Type B pancreatic cell (in vitro differentiated cells): ENCODE results near the gene CDC20. TPM values are rescaled to one million over a fixed set of nuclear protein-coding genes. Genes with fewer than 3 reads are reported as not detected.

Experiments used
- DNase-seq: peaks from one replicate; pipeline ENCODE4 v3.0.0; 2021; ENCODE audit warnings: mixed read lengths; ENCODE audit not compliant: unreplicated experiment; ENCODE audit errors: extremely low spot score
- H3K27ac Mint-ChIP-seq: 2 replicates; pipeline ENCODE4 v1.8.0; 2021; ENCODE audit warnings: mild to moderate bottlenecking, mixed read lengths
- H3K27me3 Mint-ChIP-seq: 2 replicates; pipeline ENCODE4 v1.8.0; 2021; ENCODE audit warnings: mixed read lengths
- H3K36me3 Mint-ChIP-seq: 2 replicates; pipeline ENCODE4 v1.8.0; 2021; ENCODE audit warnings: mixed read lengths
- H3K4me1 Mint-ChIP-seq: one replicate; pipeline ENCODE4 v1.8.0; 2021; ENCODE audit warnings: mixed read lengths; ENCODE audit not compliant: unreplicated experiment
- H3K4me3 Mint-ChIP-seq: 2 replicates; pipeline ENCODE4 v1.8.0; 2021; ENCODE audit warnings: mild to moderate bottlenecking, mixed read lengths
- H3K9me3 Mint-ChIP-seq: 2 replicates; pipeline ENCODE4 v1.8.0; 2021; ENCODE audit warnings: mixed read lengths
- total RNA-seq: library from RNA; stranded (reverse); gene quantifications from 2 replicates; pipeline ENCODE4 v1.2.1, GENCODE V29; 2021; ENCODE audit warnings: low replicate concordance
- TF ChIP-seq, protein P1 (sequence below): fragments of 200-600 bp; sonication (generic); conservative IDR thresholded peaks from 2 replicates; pipeline ENCODE4 v1.5.0; 2021; ENCODE audit warnings: antibody characterized with exemption, mild to moderate bottlenecking

The CDC20 gene
- total RNA-seq, 1 donor from 2014 or later = 114 TPM

DNA sequence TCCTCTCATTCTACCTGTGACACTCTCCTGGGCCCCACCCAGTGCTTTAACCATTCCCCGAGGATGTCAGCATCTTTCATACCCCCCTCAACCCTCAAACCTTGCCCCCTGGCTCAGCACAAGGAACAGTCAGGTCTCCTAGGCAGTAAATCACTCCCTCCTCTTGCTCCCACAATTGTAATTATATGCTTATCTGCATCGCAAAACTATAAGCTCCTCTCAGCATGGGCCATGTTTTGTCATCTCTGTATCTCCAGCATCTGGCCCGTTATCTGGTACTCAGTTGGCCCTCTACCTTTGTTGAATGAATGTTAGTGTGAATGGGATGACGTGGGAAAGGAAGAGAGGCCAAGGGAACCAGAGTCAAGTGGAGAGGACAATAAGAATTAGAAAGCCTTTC, 11.8 kb downstream of the CDC20 start:
- H3K9me3 Mint-ChIP-seq = no peaks in the 10 kb centered on the region
- TF ChIP-seq, protein P1, sequence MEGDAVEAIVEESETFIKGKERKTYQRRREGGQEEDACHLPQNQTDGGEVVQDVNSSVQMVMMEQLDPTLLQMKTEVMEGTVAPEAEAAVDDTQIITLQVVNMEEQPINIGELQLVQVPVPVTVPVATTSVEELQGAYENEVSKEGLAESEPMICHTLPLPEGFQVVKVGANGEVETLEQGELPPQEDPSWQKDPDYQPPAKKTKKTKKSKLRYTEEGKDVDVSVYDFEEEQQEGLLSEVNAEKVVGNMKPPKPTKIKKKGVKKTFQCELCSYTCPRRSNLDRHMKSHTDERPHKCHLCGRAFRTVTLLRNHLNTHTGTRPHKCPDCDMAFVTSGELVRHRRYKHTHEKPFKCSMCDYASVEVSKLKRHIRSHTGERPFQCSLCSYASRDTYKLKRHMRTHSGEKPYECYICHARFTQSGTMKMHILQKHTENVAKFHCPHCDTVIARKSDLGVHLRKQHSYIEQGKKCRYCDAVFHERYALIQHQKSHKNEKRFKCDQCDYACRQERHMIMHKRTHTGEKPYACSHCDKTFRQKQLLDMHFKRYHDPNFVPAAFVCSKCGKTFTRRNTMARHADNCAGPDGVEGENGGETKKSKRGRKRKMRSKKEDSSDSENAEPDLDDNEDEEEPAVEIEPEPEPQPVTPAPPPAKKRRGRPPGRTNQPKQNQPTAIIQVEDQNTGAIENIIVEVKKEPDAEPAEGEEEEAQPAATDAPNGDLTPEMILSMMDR = no peak
- peaks cover 16% of the 10 kb centered on the region for H3K4me1 Mint-ChIP-seq
- H3K4me3 Mint-ChIP-seq = peak overlapping the region; percentile 30
- DNase-seq = no peak
- no peaks in the 10 kb centered on the region for H3K27me3 Mint-ChIP-seq
- no peak overlapping the region for H3K27ac Mint-ChIP-seq
- peaks cover 7% of the 10 kb centered on the region for H3K36me3 Mint-ChIP-seq

DNA sequence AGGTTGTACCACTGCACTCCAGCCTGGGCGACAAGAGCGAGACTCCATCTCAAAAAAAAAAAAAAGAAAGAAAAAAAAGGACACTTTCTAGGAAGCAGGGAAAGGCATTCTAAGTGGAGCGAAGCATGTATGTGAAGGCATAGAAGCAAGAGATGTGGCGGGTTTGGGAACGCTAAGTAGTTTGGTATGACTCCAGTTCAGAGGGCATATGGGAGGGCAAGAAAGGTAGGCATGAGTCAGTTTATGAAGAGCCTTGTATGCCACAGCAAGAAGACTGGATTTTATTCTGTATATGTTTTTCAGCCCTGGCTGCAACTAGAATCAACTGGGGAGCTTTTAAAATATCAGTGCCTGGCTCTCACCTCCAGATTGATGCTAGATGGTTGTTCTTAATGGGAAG, 13.4 kb downstream of the CDC20 start:
- Mint-ChIP-seq H3K27me3 (no peaks in the 10 kb centered on the region), H3K9me3 (no peaks in the 10 kb centered on the region)
- no peak for DNase-seq

DNA sequence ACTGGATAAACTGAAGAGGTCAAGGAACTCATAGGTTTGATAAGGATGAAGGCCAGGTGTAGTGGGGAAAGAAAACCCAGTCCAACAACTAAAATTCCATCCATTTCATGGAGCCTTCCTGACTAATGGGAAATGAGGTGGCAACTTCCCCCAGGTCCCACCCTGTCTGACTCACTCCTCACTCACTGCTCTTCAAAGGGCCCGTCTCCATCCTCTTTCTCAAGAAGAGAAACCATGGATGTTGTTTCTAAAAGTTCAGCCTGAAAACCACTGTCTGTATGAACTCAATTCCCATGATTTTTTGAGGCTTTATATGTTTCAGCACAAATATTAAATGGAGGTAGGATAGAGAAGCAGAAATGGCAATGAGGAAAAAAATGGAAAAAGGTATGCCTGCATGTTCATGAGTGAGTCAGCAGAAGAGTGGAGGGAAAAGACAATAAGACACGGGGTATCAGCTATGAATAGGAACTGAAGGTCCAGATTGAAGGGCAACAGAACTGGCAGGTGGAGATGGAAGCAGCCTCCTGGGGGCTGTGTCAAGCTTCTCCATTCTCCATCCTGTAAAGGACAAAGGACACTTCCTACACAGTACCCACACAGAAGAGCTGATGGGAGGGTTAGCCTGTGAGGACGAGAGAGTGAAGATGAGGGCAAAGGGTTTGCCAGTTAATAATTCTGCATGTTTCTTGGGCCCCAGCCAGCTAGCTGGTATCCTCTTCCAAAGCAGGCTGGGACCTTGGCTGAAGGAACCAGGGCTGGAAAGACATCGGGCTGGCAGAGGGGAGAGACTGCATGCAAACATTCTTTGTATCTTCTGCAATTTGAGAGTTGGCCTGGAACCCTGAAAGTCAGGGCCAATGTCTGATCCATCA, 14.5 kb downstream of the CDC20 start:
- H3K4me3 Mint-ChIP-seq = no peak overlapping the region
- no peak overlapping the region for H3K27ac Mint-ChIP-seq
- no peaks in the 10 kb centered on the region for H3K27me3 Mint-ChIP-seq
- peaks cover 12% of the 10 kb centered on the region for H3K4me1 Mint-ChIP-seq
- no peaks in the 10 kb centered on the region for H3K36me3 Mint-ChIP-seq
- TF ChIP-seq, protein P1 = no peak
- DNase-seq = no peak
- H3K9me3 Mint-ChIP-seq = no peaks in the 10 kb centered on the region

More for the DNA sequence above, 13.4 kb downstream of the CDC20 start:
- H3K4me1 Mint-ChIP-seq = peaks cover 12% of the 10 kb centered on the region
- H3K36me3 Mint-ChIP-seq = no peaks in the 10 kb centered on the region
- TF ChIP-seq, protein P1 = no peak
- H3K27ac Mint-ChIP-seq = no peak overlapping the region
- no peak overlapping the region for H3K4me3 Mint-ChIP-seq

DNA sequence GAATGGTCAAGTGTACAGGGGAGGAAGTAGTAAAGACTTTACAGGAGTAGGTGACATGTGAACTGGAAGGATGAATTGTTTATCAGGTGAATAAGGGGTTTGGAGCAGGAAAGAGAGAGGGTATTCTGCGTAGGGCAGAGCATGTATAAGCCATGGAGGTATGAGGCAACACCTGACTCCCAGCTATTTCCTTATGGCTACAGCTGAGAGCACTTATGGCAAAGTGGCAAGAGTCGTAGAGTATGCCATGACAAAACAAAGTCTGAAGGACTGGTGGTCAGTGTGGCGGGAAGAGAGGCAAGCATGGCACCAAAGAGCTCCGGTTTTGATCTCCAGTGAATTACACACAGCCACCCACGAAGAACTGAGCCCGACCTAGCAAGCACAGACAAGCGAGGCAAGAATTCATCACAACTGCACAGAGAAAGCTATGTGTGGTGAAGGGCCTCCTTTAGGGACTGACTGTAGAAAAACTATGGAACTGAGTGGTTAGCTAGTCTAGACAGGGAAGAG, 18.0 kb downstream of the CDC20 start:
- H3K4me1 Mint-ChIP-seq = peaks cover 5% of the 10 kb centered on the region
- no peaks in the 10 kb centered on the region for H3K9me3 Mint-ChIP-seq
- TF ChIP-seq, protein P1 = no peak
- no peak overlapping the region for H3K27ac Mint-ChIP-seq
- H3K27me3 Mint-ChIP-seq = no peaks in the 10 kb centered on the region
- peaks cover 11% of the 10 kb centered on the region for H3K36me3 Mint-ChIP-seq
- DNase-seq = no peak
- no peak overlapping the region for H3K4me3 Mint-ChIP-seq

DNA sequence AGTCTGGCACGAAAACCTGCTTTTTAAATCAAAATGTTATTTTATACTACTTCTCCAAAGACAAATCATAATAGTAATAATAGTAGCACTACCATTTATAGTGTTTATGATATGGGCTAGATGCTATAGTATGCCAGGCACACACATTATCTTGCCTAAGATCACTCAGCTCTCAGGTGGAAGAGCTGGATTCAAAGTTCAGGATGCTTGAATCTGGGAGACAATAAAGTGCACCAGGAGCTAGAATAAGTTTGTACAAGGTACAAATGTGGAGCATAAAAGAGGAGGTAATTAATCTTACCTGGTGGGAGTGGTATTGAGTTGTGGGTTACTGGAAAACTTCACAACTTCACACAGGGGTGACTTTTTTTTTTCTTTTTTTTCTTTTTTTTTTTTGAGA, 19.1 kb downstream of the CDC20 start:
- H3K36me3 Mint-ChIP-seq = peaks cover 11% of the 10 kb centered on the region
- no peak for DNase-seq
- no peak overlapping the region for H3K27ac Mint-ChIP-seq
- no peaks in the 10 kb centered on the region for H3K9me3 Mint-ChIP-seq
- peaks cover 12% of the 10 kb centered on the region for H3K4me1 Mint-ChIP-seq
- TF ChIP-seq, protein P1 = no peak
- H3K4me3 Mint-ChIP-seq = no peak overlapping the region
- H3K27me3 Mint-ChIP-seq = no peaks in the 10 kb centered on the region
